ENCODE measurements around the gene KIAA1217.

KIAA1217 gene

DNA sequence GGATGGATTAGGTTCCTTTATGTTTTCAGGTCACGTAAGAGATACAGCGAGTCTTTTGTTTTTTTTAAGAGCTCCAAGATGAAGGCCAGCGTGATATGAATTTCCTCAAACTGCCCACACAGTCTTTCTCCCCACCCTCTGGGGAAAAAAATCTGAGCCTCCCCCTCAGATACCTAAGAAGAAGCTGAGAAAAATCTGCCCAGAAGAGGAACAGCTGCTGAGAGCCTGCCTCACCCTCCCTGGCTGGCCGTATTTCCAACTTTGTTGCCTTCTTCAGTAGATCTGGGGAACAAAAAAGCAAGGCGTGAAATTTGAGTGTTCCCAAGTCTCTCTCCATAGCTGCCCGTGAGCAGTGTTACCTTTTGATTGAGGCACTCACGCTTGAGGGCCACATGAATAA lies 208.1 kb downstream of the KIAA1217 start:
- peaks cover 8% of the 10 kb centered on the region for H3K4me1 ChIP-seq
- H3K27me3 ChIP-seq (ENCODE audit: low read depth), result no peaks in the 10 kb centered on the region
- in situ Hi-C loops (cut with MboI; ENCODE audit: low sequenced_read_pairs), result no loop called here
- no peaks in the 10 kb centered on the region; the same call in 1 of the 2 replicates for H3K36me3 ChIP-seq (replicated peaks)
- DNase-seq (ENCODE audit: low spot score in 2 of 2), result no peak
- no peaks in the 10 kb centered on the region for H3K9me3 ChIP-seq
- H3K4me3 ChIP-seq, result no peak overlapping the region

DNA sequence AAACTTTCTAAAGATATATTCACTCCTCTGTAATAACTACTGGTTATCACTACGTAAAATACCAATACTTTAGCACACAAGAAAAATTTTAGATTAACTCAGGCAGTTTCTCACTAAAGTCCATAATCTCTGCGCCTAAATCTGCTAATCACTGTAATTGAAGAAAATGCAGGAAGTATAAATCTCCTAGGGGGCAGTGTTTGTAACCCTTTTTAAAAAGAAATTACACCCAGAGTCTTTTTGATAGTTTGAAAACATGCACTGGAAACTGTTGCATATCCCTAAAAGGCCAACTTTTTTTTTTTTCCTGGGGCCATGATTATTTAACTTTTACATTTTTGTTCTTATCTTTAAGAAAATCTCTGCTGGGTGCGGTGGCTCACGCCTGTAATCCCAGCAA lies 209.6 kb downstream of the KIAA1217 start:
- Histone ChIP-seq H3K27me3 (ENCODE audit: low read depth) (no peaks in the 10 kb centered on the region), H3K4me3 (no peak overlapping the region), H3K4me1 (peaks cover 8% of the 10 kb centered on the region), H3K9me3 (no peaks in the 10 kb centered on the region), H3K36me3 (replicated peaks) (no peaks in the 10 kb centered on the region)
- in situ Hi-C loops (cut with MboI; ENCODE audit: low sequenced_read_pairs), result no loop called here
- DNase-seq (ENCODE audit: low spot score in 2 of 2), result no peak

DNA sequence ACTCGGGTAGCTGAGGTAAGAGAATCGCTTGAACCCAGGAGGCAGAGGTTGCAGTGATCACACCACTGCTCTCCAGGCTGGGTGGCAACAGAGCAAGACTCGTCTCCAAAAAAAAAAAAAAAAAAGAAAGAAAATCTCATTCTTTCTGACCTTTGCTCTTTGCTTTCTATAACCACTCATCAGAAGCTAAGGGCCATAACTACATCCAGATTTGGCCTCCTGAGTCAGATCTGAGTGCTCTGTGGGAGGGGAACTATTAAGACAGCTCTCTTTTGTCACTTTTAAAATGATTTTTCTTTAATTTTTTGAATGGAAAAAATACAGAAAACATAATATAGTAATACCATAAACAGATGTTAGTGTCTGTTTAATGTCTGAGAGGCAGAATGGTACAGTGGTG lies 210.1 kb downstream of the KIAA1217 start:
- Histone ChIP-seq H3K4me3 (no peak overlapping the region), H3K4me1 (peaks cover 8% of the 10 kb centered on the region), H3K27me3 (ENCODE audit: low read depth) (no peaks in the 10 kb centered on the region), H3K36me3 (replicated peaks) (no peaks in the 10 kb centered on the region), H3K9me3 (no peaks in the 10 kb centered on the region)
- no peak for DNase-seq (ENCODE audit: low spot score in 2 of 2)
- in situ Hi-C loops (cut with MboI; ENCODE audit: low sequenced_read_pairs), result no loop called here

DNA sequence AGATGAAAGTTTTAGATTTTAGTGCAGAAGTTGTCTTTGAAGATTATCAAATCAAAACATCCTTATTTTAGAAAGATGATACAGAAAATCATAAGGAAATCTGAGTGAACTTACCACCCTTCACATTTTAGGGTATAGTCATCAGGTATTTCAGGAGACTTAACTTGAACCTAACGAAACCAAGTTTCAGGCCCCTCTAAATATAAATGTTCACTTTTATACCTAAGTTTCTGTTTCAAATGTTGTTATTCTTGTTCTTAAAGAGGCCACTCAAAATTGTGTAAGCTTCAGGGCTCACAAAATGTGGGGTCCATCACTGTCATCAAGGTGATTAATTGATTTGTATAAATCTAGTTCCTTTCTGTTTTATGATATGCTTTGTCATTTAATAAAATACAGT lies 216.2 kb downstream of the KIAA1217 start:
- H3K9me3 ChIP-seq, result no peaks in the 10 kb centered on the region
- H3K4me3 ChIP-seq, result no peak overlapping the region
- DNase-seq (ENCODE audit: low spot score in 2 of 2), result no peak
- no peaks in the 10 kb centered on the region for H3K27me3 ChIP-seq (ENCODE audit: low read depth)
- no peaks in the 10 kb centered on the region for H3K4me1 ChIP-seq
- no peaks in the 10 kb centered on the region for H3K36me3 ChIP-seq (replicated peaks)
- in situ Hi-C loops (cut with MboI; ENCODE audit: low sequenced_read_pairs), result no loop called here

DNA sequence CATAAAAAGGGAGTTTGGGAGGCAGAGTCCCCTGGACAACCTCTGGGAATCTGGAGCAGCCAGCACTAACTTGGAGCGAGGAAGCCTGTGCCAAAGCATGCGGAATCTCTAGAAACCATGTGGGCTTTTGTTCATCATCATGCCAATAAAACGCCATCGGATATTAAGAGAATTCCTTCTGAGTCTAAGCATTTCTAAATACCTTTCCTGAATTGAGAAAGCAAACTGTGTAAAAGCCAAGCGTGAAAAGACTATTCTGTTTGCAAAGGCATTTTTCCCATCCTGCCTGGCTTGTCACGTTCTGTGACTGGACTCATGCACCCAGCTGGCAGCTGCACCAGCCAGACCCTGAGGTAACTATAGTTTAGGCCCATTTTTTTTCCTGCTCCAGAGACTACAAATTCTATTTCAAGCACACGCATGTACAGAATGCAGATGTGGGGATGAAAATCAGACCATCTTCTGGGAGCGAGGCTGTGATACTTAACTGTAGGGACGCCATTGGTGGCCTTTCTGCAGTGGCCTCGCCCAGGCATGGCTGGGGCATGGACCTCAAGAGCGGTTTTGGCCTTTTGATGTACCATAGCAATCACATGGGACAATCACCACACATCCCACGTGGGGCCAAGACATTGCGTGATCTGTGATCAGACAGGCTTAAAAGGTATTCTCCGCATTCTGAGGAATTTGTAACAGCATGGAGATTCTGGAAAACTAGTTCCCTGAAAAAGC lies 218.9 kb downstream of the KIAA1217 start:
- no peak for DNase-seq (ENCODE audit: low spot score in 2 of 2)
- Histone ChIP-seq H3K27me3 (ENCODE audit: low read depth) (no peaks in the 10 kb centered on the region), H3K4me1 (no peaks in the 10 kb centered on the region), H3K36me3 (replicated peaks) (no peaks in the 10 kb centered on the region), H3K9me3 (no peaks in the 10 kb centered on the region), H3K4me3 (no peak overlapping the region)
- in situ Hi-C loops (cut with MboI; ENCODE audit: low sequenced_read_pairs), result no loop called here

DNA sequence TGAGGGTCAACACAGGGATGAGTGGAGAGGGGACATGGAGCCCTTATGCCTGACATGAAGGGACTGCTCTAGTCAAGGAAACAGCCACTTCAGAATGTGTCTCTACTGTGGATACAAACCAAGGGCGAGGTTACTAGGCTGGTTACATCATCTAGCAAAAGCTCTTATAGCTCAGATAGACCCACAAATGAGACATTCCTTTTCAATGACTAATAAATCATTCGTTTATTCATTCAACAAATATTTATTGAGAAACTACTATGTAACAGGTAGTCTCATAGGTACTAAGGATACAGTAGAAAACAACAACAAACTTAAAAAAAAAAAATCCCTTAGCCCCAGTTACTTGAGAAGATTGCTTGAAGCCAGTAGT lies 219.5 kb downstream of the KIAA1217 start:
- Histone ChIP-seq H3K9me3 (no peaks in the 10 kb centered on the region), H3K27me3 (ENCODE audit: low read depth) (no peaks in the 10 kb centered on the region), H3K4me1 (no peaks in the 10 kb centered on the region), H3K4me3 (no peak overlapping the region), H3K36me3 (replicated peaks) (no peaks in the 10 kb centered on the region)
- in situ Hi-C loops (cut with MboI; ENCODE audit: low sequenced_read_pairs), result no loop called here
- no peak for DNase-seq (ENCODE audit: low spot score in 2 of 2)

DNA sequence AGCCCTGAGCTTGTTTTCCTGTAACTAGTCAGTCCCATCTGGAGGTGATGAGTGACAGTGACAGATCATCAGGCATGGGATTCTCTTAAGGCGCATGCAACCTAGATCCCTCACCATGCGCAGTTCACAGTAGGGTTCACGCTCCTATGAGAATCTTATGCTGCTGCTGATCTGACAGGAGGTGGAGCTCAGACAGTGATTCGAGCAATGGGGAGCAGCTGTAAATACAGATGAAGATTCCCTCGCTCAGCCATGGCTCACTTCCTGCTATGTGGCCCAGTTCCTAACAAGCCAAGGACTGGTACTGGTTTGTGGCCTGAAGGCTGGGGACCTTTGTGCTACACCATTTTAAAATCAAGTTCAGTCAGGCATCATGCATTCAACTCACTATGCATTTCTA lies 221.7 kb downstream of the KIAA1217 start:
- no peak for DNase-seq (ENCODE audit: low spot score in 2 of 2)
- no peaks in the 10 kb centered on the region for H3K27me3 ChIP-seq (ENCODE audit: low read depth)
- no peaks in the 10 kb centered on the region for H3K36me3 ChIP-seq (replicated peaks)
- in situ Hi-C loops (cut with MboI; ENCODE audit: low sequenced_read_pairs), result no loop called here
- no peaks in the 10 kb centered on the region for H3K9me3 ChIP-seq
- H3K4me3 ChIP-seq, result no peak overlapping the region
- no peaks in the 10 kb centered on the region for H3K4me1 ChIP-seq

DNA sequence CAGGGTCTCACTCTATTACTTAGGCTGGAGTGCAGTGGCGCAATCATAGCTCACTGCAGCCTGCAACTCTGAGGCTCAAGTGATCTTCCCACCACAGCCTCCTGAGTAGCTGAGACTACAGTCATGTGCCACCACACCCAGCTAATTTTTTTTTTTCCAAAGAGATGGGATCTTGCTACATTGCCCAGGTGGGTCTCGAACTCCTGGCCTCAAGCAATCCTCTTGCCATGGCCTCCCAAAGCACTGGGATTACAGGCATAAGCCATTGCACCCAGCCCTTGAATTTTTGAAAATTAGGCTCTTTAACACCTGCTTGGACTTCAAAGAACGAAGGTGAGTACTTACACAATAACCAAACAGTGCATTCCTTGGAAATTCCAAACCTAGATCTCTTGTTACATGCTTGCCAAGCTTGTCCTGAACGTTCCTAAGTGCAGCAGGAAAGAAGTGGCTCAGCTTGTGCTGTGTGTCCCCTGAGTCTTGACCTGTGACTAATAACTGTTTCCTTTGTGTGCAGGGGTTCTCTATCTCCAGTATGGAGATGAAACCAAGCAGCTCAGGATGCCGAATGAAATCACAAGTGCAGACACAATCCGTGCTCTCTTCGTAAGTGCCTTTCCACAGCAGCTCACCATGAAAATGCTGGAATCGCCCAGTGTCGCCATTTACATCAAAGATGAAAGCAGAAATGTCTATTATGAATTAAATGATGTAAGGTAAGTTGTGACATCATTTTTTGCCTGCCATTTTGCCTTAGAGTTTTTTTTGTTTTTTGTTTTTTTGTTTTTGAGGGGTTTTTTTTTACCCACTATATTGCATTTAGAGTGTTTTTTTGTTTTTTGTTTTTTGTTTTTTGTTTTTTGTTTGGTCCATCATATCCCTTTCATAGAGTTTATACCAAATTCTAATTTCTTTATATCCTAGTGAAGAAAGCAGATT lies 223.8 kb downstream of the KIAA1217 start:
- in situ Hi-C loops (cut with MboI; ENCODE audit: low sequenced_read_pairs), result no loop called here
- Histone ChIP-seq H3K27me3 (ENCODE audit: low read depth) (no peaks in the 10 kb centered on the region), H3K4me3 (no peak overlapping the region), H3K4me1 (no peaks in the 10 kb centered on the region), H3K9me3 (no peaks in the 10 kb centered on the region), H3K36me3 (replicated peaks) (no peaks in the 10 kb centered on the region)
- no peak for DNase-seq (ENCODE audit: low spot score in 2 of 2)

DNA sequence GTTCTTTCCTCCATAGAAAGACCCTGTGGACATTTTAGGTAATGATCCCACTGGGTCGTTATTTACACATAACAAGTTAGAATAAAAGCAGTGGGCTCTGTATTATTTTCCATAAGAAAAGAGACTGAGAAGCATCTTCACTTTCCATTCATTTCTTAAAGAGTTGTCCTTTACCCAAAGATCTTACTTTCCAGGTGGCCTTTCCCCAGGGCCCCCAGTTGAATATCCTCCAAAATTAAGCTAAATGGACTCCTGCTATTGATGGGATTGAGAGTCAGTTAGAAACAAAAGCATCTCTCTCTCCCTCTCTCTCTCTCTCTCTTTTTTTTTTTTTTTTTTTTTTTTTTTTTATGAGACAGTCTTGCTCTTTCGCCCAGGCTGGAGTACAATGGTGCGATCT lies 224.8 kb downstream of the KIAA1217 start:
- Histone ChIP-seq H3K4me1 (no peaks in the 10 kb centered on the region), H3K4me3 (no peak overlapping the region), H3K27me3 (ENCODE audit: low read depth) (no peaks in the 10 kb centered on the region), H3K9me3 (no peaks in the 10 kb centered on the region), H3K36me3 (replicated peaks) (no peaks in the 10 kb centered on the region)
- in situ Hi-C loops (cut with MboI; ENCODE audit: low sequenced_read_pairs), result no loop called here
- no peak for DNase-seq (ENCODE audit: low spot score in 2 of 2)

DNA sequence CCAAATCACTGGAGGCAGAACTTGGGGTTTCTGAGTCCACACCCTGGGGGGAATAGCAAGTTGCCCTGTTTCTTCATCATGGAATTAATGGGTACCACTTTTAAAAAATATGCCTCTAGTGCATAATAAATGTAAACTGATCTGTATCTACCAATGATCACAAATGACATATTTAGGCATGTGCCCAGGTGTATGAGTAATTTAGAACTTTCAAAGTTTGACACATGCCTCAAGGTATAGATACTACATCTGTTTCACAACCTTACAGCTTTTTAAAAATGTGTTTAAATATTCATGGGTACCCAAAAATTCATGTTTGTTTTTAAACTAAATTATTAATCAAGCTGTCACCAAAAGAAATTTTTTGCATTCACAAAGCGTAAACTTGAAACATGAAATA lies 226.0 kb downstream of the KIAA1217 start:
- Histone ChIP-seq H3K36me3 (replicated peaks) (no peaks in the 10 kb centered on the region; the same call in 1 of the 2 replicates), H3K4me3 (no peak overlapping the region), H3K4me1 (no peaks in the 10 kb centered on the region), H3K9me3 (no peaks in the 10 kb centered on the region), H3K27me3 (ENCODE audit: low read depth) (no peaks in the 10 kb centered on the region)
- DNase-seq (ENCODE audit: low spot score in 2 of 2), result no peak
- in situ Hi-C loops (cut with MboI; ENCODE audit: low sequenced_read_pairs), result no loop called here

DNA sequence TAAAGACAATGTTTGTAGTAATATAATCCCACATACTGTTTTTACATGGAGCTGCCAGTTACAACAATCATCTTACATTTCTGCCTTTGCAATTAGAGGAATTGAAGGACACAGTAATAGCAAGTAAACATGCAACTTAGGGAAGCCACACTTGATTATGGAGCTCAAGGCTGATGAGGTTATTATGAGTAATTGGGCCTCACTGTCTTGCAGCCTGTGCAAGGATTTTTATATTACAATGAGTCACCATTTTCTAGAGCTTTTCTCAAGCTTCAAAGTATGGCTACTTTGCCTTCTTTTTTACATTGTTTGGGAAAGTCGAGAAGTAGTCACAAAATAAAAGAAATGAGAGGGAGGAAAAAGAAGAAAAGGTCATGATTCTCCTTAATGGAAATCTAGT lies 226.4 kb downstream of the KIAA1217 start:
- no peaks in the 10 kb centered on the region for H3K27me3 ChIP-seq (ENCODE audit: low read depth)
- H3K4me1 ChIP-seq, result no peaks in the 10 kb centered on the region
- no peak for DNase-seq (ENCODE audit: low spot score in 2 of 2)
- no peaks in the 10 kb centered on the region for H3K9me3 ChIP-seq
- H3K36me3 ChIP-seq (replicated peaks), result no peaks in the 10 kb centered on the region; the same call in 1 of the 2 replicates
- in situ Hi-C loops (cut with MboI; ENCODE audit: low sequenced_read_pairs), result no loop called here
- H3K4me3 ChIP-seq, result no peak overlapping the region

DNA sequence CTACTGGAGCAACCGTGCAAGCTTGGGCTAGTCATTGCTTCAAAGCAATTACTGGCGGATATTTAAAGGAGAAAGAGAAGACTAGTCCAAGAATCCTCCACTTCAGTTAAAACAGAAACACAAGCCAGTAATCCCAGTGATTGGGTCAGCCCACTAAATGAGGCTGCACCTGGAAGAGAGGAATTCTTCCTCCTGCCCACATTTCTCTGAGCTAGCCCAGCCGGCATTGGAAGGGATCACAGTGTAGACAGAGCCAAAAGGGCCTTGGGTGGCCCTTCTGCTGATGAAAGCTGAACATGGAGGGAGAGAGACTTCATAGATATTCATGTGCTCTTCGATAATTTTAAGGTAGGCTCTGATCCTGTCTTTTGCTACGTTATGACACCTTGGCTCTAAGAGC lies 228.4 kb downstream of the KIAA1217 start:
- no peaks in the 10 kb centered on the region for H3K27me3 ChIP-seq (ENCODE audit: low read depth)
- no peaks in the 10 kb centered on the region for H3K9me3 ChIP-seq
- H3K36me3 ChIP-seq (replicated peaks), result no peaks in the 10 kb centered on the region; the same call in 1 of the 2 replicates
- no peak overlapping the region for H3K4me3 ChIP-seq
- DNase-seq (ENCODE audit: low spot score in 2 of 2), result no peak
- H3K4me1 ChIP-seq, result no peaks in the 10 kb centered on the region
- in situ Hi-C loops (cut with MboI; ENCODE audit: low sequenced_read_pairs), result no loop called here

DNA sequence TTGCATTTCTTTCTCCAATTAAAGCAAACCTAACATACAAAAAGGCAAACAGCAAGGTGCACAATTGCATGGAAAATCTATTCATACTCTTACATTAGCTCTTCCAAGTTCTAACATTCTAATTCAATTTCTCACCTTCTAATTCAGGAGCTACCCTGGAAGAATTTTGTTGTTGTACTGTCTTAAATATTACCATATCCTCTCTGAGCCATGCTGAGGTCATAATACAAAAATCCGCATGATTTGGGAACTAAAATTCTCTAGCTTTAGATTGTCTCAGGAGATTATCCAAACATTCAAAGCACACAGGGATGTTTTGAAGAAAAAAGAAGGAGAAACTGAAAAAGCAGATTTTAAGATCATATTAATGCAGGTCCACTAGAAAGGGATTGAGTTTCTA lies 229.9 kb downstream of the KIAA1217 start:
- Histone ChIP-seq H3K4me3 (no peak overlapping the region), H3K9me3 (no peaks in the 10 kb centered on the region), H3K4me1 (peaks cover 5% of the 10 kb centered on the region; the same call in 1 of the 2 replicates), H3K27me3 (ENCODE audit: low read depth) (no peaks in the 10 kb centered on the region), H3K36me3 (replicated peaks) (no peaks in the 10 kb centered on the region; the same call in 1 of the 2 replicates)
- DNase-seq (ENCODE audit: low spot score in 2 of 2), result no peak
- in situ Hi-C loops (cut with MboI; ENCODE audit: low sequenced_read_pairs), result no loop called here

DNA sequence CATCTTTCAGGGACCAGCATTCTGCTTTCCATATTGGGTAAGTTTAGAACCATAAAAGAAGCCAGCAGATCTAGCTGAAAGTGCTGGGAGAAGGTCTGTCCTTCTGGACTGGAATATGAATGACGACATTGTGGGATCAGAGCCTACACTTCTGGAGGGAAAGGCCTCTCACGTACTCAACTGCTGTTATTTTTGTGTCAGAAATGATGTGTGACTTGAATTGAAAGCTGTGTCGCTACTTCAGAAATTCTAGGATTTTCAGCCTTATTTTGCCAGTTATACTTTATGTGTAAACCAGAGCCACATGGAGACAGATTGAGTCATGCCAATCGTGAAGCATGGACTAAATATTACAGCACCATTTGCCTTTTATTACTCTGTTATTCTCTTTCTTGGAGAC lies 231.0 kb downstream of the KIAA1217 start:
- DNase-seq (ENCODE audit: low spot score in 2 of 2), result no peak
- H3K4me3 ChIP-seq, result no peak overlapping the region
- H3K4me1 ChIP-seq, result peaks cover 5% of the 10 kb centered on the region; the same call in 1 of the 2 replicates
- in situ Hi-C loops (cut with MboI; ENCODE audit: low sequenced_read_pairs), result no loop called here
- H3K27me3 ChIP-seq (ENCODE audit: low read depth), result no peaks in the 10 kb centered on the region
- H3K9me3 ChIP-seq, result no peaks in the 10 kb centered on the region
- H3K36me3 ChIP-seq (replicated peaks), result no peaks in the 10 kb centered on the region; the same call in 1 of the 2 replicates

Measured in HAP-1 (cell line).